UCSD-AML1 (cell line): ENCODE data around the gene F13A1.

Experiments used
- DNase-seq: peaks from one replicate; lab custom pipeline; 2025; ENCODE audit not compliant: unreplicated experiment; lab: John Stamatoyannopoulos, UW

F13A1 gene

GRCh38 chr6:6195080-6195479 lies 125.4 kb downstream of the F13A1 start:
- DNase-seq, result no peak

- no peak for DNase-seq
Observed at GRCh38 chr6:6193221-6193745, 127.2 kb downstream of the F13A1 start.

GRCh38 chr6:6191909-6192308 lies 128.6 kb downstream of the F13A1 start:
- no peak for DNase-seq

DNA sequence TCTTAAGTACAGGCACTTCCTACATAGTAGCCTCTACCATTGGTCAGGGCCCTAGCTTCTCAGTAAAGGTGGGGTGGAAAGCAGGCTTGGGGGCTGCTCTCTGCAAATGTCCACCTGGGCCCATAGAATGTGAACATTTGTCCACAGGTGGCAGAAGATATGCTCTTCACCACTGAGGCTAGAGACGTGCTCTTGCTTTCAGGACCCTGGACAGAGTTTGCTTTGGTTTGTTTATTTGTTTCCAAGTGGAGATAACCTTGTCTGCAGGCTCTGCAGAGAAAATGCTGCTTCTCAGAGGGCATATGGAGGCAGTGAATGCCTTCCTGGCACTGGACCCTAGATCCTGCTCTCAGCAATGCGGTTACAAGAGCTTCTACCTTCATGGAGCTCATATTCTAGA lies 129.0 kb downstream of the F13A1 start:
- no peak for DNase-seq

GRCh38 chr6:6180684-6181083 lies 139.8 kb downstream of the F13A1 start:
- DNase-seq, result no peak

GRCh38 chr6:6179858-6180623 lies 140.4 kb downstream of the F13A1 start:
- no peak for DNase-seq

DNA sequence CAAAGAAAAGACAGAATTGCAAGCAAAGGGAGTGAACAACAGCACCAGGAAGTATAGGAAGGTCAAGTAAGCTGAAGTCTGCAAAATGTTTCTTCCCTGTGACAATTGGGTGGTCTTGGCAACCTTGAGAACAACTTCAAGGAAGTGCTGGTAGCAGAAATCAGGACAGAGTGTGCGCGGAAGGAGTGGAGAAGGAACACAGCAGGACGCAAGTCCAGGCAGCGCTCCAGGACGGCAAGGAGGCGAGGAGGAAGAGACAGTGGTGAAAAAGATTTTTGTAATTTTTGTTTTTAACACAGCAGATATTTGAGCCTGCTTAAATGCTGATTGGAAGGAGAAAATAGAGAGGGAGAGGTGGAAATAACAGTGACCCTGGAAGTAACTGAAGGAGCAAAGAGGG lies 141.7 kb downstream of the F13A1 start:
- DNase-seq, result no peak

DNA sequence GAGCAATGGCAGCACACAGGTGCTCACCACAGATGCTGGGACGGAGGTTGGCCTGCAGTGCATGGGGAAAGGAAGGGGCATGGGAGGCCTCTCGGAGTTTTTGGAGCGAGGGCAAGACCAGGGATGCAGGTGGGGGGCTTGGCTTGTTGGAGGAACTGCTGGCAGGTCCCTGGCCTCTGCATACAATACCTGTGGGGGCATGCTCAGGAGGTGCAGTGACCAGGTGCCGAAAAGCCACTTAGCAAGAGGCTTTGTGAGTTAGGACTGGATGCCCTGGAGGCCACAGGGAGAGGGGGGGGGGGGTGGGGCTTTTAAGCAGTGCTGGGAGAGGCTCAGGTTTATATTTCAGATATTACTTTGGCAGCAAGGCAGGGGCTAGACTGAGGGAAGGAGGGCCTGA lies 142.7 kb downstream of the F13A1 start:
- DNase-seq, result no peak

- no peak for DNase-seq
Observed at GRCh38 chr6:6176586-6177228, 143.8 kb downstream of the F13A1 start.

GRCh38 chr6:6176127-6176526 lies 144.3 kb downstream of the F13A1 start:
- DNase-seq, result no peak

DNA sequence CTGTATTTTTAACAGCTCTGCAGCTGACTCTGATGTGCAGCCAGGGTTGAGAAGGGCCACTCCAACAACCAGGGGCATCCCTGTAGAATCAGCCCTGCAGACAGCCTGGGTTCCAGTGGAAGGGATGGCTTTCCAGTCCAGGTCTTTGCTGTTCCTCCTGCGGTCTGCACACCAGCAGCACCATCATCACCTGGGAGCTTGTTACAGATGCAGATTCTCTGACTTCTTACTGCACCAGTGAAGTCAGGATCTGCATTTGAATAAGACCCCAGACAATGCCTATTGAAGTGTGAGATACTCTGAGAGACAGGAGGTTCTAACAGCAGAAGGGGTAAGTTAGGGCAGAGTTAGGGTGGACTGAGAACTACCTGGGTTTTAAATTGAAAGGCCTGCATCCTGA lies 151.3 kb downstream of the F13A1 start:
- no peak for DNase-seq

DNA sequence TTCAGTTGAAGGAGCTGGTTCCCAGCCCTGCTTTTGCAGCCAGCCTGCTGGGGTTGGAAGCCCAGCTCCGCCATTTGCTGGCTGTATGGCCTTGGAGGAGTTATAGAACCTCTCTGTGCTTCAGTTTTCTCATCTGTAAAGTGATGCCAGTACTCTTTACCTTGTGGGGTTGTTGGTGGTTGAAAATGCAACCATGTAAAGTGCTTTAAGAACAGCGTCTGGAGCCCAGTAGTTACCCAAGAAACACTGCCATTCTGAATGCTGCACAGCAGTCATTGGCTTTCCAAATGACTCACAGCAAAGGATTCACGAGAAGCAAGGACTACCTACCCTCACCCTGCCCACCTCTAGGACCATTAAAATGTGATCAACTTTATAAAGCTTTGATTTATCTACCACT lies 154.4 kb downstream of the F13A1 start:
- no peak for DNase-seq

DNA sequence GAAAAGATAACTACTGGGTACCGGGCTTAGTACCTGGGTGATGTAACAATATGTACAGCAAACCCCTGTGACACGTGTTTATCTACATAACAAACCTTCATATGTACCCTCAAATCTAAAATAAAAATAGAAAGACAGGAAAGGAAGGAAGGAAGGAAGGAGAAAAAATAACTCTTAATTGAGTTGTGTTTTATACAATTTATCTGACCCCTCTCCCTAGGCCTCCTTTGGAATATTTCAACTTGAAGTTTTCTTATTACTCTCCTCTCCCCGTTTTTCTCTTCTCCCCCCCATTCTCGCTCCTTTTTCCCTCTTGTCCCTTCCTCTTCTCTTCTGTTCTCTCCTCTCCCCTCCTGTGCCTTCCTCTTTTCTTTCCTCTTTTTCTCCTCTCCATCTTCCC lies 156.1 kb downstream of the F13A1 start:
- no peak for DNase-seq

DNA sequence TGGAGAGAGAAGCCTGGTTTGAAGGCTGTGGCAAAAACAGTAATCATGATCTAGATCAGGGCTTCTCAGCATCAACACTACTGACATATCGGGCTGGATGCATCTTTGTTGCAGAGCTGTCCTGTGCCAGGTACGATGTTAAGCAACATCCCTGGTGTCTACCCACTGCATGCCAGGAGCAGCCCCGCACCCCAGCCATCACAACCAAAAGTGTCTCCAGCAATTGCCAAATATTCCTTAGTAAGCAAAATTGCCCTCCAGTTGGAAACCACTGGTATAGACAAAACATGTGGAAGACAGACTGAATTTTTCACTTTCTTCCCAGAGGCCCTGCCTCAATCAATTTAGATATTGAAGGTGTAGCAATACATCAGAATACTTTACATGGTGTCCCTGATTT lies 166.1 kb downstream of the F13A1 start:
- DNase-seq, result no peak

- DNase-seq, result no peak
Observed at GRCh38 chr6:6152060-6152459, 168.4 kb downstream of the F13A1 start.

GRCh38 chr6:6148192-6148815 lies 172.2 kb downstream of the F13A1 start:
- DNase-seq, result no peak

- no peak for DNase-seq
Observed at GRCh38 chr6:6131492-6132109, 188.9 kb downstream of the F13A1 start.

- no peak for DNase-seq
Observed at GRCh38 chr6:6125495-6125894, 195.0 kb downstream of the F13A1 start.

- no peak for DNase-seq
Observed at GRCh38 chr6:6123803-6124202, 196.7 kb downstream of the F13A1 start.

- DNase-seq, result no peak
Observed at GRCh38 chr6:6121943-6122342, 198.5 kb downstream of the F13A1 start.

DNA sequence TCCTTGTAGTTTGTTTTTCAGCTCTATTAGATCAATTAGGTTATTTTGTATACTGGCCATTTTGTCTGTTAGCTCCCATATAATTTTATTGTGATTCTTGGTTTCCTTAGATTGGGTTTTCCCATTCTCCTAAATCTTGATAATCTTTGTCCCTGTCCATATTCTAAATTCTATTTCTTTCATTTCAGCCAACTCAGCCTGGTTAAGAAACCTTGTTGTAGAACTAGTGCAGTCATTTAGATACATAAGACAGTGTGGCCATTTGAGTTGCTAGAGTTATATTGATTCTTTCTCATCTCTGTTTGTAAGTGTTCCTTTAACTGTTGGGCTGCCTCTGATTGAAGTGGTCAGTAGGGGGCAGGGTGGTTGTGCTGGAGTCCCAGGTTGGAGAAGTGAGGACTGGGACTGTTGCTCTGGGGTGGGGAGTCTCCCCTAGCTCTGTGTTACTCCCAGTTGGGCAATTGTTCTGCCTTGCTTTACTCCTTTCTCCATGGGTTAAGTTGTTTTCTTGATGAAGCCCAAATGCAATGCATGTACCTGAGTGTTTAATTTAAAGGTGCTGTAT lies 214.9 kb downstream of the F13A1 start:
- peak; percentile 16 for DNase-seq
